ENCODE results near the gene ATF7.
"Not testable (repeated sequence)": the region's sequence is repeated elsewhere in the genome, so short reads cannot be mapped to it uniquely, and the experiment has no call there.

Gene ATF7

DNA sequence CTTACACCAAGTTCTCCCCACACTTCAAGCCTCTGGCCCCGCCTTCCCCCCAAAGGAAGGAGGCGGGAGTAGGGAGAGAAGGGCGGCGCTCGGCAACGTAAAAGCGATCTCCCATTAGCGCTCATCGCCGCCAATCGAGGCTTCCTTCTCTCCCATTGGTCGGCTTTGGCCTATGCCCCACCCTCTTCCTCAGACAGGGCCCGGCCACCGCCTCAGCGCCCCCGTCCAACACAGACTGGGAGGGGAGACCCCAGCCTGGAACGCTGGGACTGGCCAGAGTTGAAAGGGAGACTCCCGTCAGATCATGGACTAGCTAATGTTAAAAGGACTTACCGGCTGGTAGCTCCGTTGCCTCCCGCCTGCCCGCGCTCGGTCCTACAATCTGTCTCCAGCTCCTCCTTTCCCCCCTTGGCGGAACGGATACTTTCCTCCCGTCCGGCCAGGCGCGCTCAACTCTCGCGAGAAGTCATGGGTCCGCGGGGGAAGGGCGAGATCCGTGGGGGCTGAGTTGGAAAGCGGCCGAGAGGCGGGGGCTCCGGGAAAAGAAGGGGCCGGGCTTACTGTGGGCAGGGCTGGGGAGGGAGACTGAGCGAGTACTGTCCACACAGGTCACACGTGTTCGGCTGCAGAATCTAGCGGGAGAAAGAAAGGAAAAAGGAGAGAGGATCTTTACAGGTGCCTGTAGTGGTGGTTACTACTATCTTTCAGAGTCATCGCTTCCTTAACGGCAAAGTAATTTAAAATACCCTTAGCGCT lies at the start of gene ATF7:
Gene ATF7 (minus strand): TSS at position 437 of the 756 bp plus-strand sequence. CDS start 25,382 bp downstream, outside the sequence.
- peak; percentile 99 for DNase-seq

DNA sequence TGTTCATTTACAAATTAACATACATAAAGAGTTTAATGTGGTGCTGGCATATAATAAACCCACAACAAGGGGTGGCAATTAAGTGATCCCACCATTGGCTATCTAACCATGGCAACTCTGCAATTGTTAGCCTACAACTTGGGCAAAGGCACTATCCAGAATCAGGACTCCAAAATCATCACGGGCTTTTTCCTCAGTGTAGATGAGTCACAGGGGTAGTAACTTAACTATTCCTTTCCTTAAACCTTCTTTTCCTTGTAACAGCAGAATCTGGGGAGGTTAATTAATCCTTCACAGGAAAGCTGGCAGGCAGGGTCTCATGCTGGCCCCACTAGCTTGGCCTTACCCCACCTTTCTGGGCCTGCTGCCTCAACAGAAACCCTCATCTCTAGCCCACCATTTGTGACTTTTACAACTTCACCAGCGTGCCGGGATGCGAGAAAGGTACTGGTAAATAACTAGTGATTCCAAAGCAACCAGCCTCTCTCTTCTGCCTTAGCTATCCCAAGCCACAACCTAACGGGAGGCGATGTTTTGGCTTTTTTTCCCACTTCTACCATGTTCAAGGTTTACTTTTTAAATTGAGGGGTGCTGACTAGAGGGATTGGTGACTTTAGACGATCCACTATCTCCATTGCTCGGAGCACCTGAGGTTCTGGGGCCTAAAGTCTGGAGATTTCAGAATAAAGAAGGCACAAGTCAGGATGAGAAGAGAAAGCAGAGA lies 49.0 kb upstream of the ATF7 start:
- DNase-seq = no peak

DNA sequence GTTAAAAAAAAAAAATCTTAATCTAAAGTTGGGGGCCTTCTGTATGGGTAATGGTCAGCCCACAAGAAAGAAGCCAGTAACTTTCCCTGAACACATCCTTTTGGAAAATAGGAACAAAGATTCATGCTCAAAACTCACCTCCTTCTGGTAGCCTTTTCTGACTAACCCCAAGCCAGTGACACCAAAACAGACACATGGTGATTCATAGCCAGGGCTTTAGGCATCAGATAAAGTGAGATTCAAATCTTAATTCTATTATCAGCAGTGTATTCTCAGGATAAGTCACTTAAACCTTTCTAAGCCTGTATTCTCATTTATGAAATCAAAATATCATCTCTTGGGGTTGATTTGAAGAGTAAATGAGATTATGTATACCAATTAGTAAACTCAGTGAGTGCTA lies 44.8 kb upstream of the ATF7 start:
- DNase-seq = no peak

DNA sequence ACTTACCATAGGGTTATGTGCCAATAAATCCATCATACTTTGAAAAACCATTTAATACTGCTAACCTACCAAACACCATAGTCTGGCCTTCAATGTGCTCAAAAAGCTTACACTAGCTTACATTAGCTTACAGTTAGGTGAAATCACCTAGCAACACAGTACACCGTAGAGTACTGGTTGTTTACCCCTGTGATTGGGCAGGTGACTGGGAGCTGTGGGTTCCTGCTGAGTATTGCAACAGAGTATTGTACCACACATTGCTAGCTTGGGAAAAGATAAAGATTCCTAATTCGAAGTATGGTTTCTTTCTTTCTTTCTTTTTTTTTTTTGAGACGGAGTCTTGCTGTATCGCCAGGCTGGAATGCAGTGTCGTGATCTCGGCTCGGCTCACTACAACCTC lies 44.1 kb upstream of the ATF7 start:
- no peak for DNase-seq

DNA sequence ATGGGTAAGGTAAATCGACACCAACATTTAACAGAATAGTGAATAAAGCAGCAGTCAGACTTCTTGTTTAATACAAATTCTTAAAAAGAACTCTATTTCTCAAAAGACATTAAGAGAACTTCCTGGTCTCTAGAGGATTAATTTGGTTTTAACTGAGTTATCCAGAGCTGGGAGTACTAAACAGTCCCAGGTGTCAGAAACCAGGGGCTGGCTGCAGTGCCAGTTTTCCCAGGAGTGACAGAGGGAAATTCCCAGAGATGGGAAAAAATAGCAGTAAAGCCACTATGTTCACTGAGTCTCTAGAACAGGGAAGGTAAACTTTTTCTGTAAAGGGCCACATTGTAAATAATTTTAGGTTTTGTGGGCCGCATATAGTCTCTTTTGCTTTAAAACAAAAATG lies 40.9 kb upstream of the ATF7 start:
- no peak for DNase-seq

DNA sequence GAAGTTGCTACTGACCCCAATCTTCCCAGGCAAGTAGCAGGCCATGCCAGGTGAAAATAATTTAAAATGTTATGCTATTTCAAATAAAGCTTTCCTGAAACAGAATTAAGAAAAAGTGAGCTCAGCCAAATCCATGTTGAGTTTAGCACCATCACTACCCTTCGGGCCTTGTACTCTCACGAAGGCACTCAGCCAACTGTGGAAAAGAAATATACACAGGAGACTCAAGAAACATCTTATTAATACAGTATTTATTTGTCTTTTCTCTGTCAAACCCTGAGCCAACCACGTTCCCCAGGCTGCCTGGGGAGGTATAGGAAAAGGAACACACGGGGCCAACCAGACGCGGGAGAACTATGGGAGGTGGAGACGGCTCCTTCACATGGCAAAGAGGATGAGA lies 38.8 kb upstream of the ATF7 start:
- no peak for DNase-seq

DNA sequence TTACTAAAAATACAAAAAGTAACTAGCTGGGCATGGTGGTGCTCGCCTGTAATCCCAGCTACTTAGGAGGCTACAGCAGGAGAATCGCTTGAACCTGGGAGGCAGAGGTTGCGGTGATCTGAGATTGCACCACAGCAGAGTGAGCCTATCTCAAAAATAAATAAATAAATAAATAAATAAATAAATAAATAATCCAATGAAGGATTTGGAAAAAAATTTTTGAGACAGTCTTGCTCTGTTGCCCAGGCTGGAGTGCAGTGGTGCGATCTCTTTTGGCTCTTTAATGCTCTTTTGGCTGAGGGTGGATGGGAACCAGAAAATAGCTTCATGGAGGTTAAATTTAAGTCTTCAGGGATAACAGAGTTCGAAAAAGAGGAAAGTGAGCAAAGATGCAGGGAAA lies 38.0 kb upstream of the ATF7 start:
- DNase-seq = no peak

DNA sequence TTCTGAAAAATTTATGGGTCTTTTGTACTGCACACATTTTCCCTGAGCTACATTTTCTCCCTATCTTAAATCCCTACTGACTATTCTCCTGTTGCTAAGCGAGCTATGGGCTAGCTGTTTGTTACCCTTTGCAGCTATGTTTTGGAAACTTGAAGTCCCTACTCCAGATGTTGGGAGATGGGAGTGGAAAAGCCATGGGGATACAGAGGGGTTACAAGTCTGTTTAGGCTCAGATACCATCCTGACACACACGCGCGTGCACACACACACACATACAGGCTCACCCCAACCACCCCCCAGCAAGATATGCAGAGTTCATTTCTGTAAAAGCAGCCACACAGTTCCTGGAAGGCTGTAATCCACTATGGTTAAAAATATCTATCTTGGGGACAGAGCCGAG lies 33.9 kb upstream of the ATF7 start:
- peak; percentile 62 for DNase-seq

DNA sequence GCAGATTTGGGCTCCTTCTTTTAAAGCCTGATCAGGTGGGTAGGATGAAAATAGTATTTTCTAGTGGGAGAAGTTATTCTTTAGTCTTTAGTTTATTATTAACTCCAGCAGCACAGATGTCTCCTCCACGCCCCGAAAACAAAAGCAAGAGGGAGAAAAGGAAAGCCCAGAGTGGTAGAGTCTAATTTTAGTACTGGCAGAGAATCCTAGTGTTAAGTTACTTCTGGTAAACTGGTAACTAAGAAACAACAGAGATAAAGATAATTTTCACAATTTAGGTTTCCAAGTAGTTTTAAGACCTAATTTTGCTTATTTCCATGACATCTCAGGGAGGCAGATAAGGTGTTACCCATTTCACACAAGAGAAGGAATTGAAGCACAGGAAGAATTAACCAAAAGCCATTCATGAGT lies 33.4 kb upstream of the ATF7 start:
- no peak for DNase-seq

DNA sequence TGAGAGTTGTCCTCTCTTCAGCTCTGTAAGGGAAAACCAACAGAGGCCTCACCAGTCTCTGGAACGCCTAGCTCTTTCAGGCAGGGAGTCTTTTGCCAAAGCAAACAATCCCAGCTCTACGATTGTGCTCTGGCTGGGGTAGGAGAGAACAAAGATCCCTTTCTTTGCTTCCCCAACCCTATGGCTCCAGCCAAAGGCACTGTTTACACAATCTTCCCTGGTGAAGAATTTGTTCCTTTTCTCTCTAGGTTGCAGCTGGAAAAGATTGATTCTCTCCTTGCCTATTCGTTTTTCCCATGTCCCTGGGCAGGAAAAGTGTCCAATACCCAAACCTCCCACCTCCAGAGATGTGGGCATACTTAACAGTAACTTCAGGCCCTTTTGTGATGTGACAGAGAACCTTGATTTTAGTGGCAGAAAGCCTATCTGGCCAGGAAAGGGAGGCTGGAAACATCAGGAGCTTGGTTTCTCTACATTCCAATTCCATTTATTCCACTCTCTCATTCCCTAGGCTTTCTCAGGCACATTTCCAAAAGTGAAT lies 32.9 kb upstream of the ATF7 start:
- DNase-seq = peak; percentile 81

DNA sequence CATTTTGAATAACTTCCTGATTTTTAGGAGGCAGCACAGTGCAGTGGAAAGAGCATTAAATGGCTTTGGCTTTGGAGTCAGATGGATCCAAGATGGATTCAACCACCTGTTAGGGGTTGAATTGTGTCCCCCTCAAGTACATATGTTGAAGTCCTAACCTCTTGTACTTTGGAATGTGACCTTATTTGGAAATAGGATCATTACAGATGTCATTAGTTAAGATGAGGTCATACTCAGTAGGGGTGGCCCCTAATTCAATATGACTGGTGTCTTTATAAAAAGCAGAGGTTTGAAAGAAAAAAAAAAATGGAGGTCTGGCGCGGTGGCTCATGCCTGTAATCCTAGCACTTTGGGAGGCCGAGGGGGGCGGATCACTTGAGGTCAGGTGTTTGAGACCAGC lies 30.9 kb upstream of the ATF7 start:
- DNase-seq = no peak

DNA sequence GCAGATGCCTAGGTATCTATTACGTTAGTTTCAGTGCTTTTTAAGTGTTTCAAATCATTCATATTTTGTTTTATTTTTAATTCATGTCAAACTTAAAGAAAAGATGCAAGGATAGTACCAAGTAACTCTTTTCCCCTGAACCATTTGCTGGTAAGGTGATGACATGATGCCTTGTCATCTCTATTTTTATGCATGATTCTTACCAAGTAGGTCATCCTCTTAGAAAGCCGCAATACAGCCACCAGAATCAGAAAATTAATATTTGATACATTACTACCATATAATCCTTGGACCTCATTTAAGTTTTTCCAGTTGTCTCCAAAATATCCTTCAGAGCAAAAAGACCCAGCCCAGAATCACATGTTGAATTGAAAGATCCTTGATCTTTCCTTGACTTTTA lies 27.4 kb upstream of the ATF7 start:
- DNase-seq = no peak

DNA sequence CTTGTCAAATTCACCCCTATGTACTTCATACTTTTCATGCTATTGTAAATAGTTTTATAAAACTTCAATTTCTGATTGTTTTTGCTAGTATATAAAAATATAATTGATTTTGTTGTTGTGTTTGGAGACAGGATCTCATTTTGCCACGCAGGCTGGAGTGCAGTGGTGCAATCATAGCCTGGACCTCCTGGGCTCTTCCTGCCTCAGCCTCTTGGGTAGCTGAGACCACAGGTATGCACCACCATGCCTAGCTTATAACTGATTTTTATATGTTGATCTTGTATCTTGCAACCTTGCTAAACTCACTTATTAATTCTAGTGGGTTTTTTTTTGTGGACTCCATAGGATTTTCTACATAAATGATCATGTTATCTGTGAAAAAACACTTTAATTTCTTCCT lies 26.2 kb upstream of the ATF7 start:
- no peak for DNase-seq

DNA sequence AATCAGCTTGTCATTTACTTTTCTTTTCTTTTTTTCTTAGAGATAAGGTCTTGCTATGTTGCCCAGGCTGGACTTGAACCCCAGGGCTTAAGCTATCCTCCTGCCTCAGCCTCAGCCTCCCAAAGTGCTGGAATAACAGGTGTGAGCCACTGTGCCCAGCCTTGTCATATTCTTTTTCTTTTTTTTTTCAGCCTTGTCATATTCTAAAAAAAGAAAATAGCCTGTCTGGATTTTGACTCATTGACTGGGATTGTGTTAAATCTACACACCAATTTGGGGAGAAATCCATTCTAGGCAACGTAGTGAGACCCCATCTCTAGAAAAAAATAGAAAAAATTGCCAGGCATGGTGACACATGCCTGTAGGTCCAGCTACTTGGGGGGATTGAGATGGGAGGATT lies 25.6 kb upstream of the ATF7 start:
- DNase-seq = no peak

DNA sequence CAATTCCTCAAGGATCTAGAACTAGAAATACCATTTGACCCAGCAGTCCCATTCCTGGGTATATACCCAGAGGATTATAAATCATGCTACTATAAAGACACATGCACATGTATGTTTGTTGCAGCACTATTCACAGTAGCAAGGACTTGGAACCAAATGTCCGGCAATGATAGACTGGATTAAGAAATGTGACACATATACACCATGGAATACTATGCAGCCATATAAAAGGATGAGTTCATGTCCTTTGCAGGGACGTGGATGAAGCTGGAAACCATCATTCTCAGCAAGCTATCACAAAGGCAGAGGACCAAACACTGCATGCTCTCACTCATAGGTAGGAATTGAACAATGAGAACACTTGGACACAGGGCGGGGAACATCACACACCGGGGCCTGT lies 20.1 kb upstream of the ATF7 start:
- DNase-seq = not testable (repeated sequence)

DNA sequence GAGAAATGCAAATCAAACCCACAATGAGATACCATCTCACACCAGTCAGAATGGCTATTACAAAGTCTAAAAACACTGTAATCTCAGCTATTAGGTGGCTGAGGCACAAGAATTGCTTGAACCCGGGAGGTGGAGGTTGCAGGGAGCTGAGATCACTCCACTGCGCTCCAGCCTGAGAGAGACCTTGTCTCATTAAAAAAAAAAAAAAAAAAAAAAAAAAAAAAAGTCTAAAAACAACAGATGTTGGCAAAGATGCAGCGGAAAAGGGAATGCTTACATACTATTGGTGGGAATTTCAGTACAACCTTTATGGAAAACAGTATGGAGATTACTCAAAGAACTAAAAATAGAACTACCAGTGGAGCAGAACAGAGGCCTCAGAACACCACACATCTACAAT lies 19.0 kb upstream of the ATF7 start:
- DNase-seq = no peak

DNA sequence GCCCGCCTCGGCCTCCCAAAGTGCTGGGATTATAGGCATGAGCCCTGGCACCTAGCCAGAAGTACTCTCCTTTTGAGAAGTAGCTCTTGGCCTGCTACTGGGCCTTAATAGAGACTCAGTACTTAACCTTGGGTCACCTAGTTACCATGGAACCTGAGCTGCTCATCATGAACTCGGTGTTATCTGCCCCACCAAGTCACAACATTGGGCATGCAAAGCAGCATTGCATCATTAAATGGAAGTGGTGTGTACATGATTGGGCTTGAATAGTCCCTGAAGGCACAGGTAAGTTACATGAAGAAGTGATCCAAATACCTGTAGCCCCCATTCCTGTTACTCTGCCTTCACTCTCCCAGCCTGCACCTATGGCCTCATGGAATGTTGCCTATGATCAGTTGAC lies 18.0 kb upstream of the ATF7 start:
- DNase-seq = no peak

DNA sequence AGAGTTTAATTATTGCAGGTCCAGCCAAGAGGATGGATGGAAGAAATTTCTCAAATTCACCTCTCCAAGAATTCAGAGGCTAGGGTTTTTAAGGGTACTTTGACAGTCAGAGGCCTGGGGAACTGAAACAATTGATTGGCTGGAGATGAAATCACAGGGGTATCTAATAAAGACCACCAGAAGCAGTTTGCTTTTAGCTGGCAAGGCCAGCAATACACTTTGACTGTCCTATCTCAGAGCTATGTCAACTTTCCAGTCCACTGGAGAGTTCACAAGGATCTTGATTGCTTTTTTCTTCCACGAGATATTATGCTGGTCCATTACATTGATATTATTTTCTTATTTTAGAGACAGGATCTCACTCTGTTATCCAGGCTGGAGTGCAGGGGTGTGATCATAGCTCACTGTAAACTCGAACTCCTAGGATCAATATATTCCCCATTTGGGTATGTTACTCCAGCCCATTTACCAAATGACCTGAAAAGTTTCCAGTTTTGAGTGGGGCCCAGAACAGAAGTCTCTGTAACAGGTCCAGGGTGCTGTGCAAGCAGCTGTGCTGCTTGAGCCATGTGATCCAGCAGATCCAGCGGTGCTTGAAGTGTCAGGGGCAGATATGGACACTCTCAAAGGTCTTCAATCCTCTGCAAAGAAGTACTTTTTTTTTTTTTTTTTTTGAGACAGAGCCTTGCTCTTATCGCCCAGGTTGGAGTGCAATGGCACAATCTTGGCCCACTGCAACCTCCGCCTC lies 17.2 kb upstream of the ATF7 start:
- DNase-seq = no peak

DNA sequence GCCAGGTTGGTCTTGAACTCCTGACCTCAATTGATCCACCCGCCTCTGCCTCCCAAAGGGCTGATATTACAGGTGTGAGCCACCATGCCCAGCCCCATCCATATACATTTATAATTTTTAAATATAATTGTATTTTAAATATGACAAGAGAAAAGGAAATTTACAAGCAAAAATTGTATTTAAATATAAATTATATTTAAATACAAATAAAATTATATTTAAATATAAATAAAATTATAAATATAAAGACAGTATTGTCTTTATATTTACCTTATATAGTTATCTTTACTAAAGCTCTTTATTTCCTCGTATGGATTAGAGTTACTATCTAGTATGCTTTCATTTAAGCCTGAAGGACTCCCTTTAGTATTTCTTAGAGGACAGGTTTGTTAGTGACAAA lies 11.9 kb upstream of the ATF7 start:
- no peak for DNase-seq

DNA sequence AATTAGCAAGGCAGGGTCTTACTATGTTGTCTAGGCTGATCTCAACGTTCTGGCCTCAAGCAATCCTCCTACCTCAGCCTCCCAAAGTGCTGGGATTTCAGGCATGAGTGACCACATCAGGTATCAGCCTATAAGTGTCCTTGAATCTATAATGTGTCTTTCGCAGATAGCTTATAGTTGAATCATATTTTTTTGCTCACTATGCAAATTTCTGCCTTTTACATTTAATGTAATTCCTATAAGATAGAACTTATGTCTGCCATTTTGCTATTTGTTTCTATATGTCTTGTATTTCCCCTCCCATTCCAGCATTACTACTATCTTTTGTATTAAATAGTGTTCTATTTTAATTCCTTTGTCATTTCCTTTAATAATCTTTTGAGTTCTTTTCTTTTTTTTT lies 10.5 kb upstream of the ATF7 start:
- no peak for DNase-seq

DNA sequence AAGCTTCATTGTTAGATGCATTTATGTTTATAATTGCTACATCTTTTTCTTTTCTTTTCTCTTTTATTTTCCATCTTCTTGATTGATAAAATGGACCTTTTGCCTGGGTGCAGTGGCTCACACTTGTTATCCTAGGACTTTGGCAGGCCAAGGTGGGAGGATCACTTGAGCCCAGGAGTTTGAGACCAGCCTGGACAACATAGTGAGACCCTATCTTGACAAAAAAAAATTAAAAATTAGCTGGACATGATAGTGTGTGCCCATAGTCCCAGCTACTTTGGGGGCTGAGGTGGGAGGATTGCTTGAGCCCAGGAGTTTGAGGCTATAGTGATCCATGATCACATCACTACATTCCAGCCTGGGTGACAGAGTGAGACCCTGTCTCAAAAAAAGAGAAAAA lies 9.5 kb upstream of the ATF7 start:
- not testable (repeated sequence) for DNase-seq

DNA sequence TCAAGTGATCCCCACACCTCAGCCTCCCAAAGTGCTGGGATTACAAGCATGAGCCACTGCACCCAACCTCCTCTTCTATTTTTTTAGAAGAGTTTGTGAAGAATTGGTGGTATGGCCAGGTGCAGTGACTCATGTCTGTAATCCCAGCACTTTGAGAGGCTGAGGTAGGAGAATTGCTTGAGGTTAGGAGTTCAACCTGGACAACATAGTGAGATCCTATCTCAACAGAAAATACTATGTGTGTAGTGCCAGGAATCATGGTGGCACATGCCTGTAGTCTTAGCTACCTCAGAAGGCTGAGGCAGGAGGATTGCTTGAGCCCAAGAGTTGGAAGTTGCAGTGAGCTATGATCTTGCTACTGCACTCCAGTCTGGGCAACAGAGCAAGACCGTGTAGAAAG lies 5.5 kb upstream of the ATF7 start:
- DNase-seq = no peak

DNA sequence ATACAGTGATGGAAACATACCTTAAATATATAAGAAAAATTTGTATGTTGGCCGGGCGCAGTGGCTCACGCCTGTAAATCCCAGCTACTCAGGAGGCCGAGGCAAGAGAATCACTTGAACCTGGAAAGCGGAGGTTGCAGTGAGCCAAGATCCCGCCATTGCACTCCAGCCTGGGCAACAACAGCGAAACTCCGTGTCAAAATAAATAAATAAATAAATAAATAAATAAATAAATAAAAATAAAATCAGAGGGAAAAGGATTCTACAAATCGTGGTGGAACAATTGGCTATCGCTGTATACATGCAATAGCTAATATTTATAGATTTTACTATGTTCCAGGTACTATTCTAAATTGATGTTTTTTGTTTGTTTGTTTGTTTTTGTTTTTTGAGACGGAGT lies 1.7 kb upstream of the ATF7 start:
- no peak for DNase-seq

DNA sequence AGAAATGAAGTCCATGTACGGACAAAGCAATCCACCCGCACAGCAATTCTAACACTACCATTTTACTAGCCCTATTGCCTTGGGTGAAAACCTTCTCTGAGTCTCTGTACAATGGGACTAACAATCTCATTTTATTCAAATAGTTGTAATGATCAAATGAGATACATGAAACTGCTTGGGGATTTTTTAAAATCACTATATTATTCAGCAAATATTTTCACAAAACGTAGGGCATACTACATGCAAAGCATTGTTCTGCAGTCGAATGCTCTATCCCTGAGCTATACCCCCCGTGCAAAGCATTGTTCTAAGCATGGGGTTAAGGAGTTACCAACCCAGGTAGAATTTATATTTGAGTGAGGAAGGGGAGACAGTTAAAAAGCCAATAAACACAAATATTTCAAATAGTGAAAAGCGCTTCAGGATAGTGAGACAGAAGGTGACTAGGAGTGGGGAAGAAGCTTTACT lies 554 bp upstream of the ATF7 start:
- DNase-seq = no peak
